KMS-11 (cell line): Measurements from ENCODE around the gene ZFAND3.

Experiments
- H2AFZ ChIP-seq: fragments of 200-600 bp; sonication (generic); 2 replicates; pipeline ENCODE4 v1.6.1; 2016; ENCODE audit warnings: antibody characterized with exemption, mixed run types, low read depth
- H3K27ac ChIP-seq: fragments of 200-600 bp; sonication (generic); 2 replicates; pipeline ENCODE4 v1.6.1; 2016; ENCODE audit warnings: mild to moderate bottlenecking, mixed run types
- H3K27me3 ChIP-seq: fragments of 200-600 bp; sonication (generic); 2 replicates; pipeline ENCODE4 v1.6.1; 2017; ENCODE audit warnings: mild to moderate bottlenecking, low read depth, mixed run types, moderate library complexity; ENCODE audit not compliant: insufficient read depth
- H3K36me3 ChIP-seq: fragments of 200-600 bp; sonication (generic); 2 replicates; pipeline ENCODE4 v1.6.1; 2017; ENCODE audit warnings: mild to moderate bottlenecking, mixed run types; ENCODE audit not compliant: insufficient read depth
- H3K4me1 ChIP-seq: fragments of 200-600 bp; sonication (generic); 2 replicates; pipeline ENCODE4 v1.6.1; 2016; ENCODE audit warnings: mild to moderate bottlenecking, low read depth, mixed run types; ENCODE audit not compliant: poor library complexity, severe bottlenecking
- H3K4me2 ChIP-seq: fragments of 200-600 bp; sonication (generic); 2 replicates; pipeline ENCODE4 v1.7.0; 2016; ENCODE audit warnings: mild to moderate bottlenecking, mixed run types
- H3K4me3 ChIP-seq: fragments of 200-600 bp; sonication (generic); IDR thresholded peaks from 2 replicates; pipeline ENCODE4 v1.6.1; 2017; ENCODE audit warnings: low read depth, low read length, mixed read lengths; ENCODE audit not compliant: insufficient read depth
- H3K79me2 ChIP-seq: fragments of 200-600 bp; sonication (generic); 2 replicates; pipeline ENCODE4 v1.6.1; 2016; ENCODE audit warnings: low read depth, mixed run types; ENCODE audit not compliant: insufficient read depth
- H3K9ac ChIP-seq: fragments of 200-600 bp; sonication (generic); 2 replicates; pipeline ENCODE4 v1.6.1; 2016; ENCODE audit warnings: mild to moderate bottlenecking, mixed run types
- H4K20me1 ChIP-seq: fragments of 200-600 bp; sonication (generic); 2 replicates; pipeline ENCODE4 v1.6.1; 2016; ENCODE audit warnings: mild to moderate bottlenecking, mixed run types; ENCODE audit not compliant: insufficient read depth
- CTCF ChIP-seq: fragments of 200-600 bp; sonication (generic); conservative IDR thresholded peaks from 2 replicates; pipeline ENCODE4 v1.6.1; 2017; ENCODE audit warnings: low read depth, mild to moderate bottlenecking, antibody characterized with exemption, low read length, moderate library complexity, mixed read lengths

ZFAND3 gene

DNA sequence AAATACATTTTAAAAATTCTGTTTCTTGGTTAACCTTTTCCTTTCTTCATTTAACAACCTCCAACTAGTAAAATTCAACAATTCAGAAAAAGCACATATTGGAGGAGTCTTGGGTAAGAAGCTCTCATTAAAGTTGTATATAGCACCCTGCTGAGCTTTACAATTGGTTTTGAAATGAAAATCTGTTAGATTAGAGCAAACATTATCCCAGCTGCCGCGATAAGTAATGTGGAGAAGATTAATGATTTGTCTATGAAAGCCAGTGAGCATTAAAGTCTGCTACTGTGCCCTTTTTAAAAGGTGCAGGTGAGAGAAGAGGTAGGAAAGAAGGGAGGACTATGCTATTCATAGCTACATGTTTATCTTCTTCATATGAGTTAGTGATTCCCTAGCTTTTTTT, 201.5 kb downstream of the ZFAND3 start:
- H3K27me3 ChIP-seq, result no peaks in the 10 kb centered on the region
- no peak for TF ChIP-seq CTCF
- H3K36me3 ChIP-seq, result no peaks in the 10 kb centered on the region
- H4K20me1 ChIP-seq, result no peaks in the 10 kb centered on the region
- no peak overlapping the region for H2AFZ ChIP-seq
- no peak overlapping the region for H3K9ac ChIP-seq
- H3K27ac ChIP-seq, result no peak overlapping the region
- H3K4me3 ChIP-seq, result no peak overlapping the region
- no peaks in the 10 kb centered on the region for H3K4me1 ChIP-seq
- no peak overlapping the region for H3K4me2 ChIP-seq
- no peaks in the 10 kb centered on the region; the same call in 1 of the 2 replicates for H3K79me2 ChIP-seq

- Histone ChIP-seq H4K20me1 (no peaks in the 10 kb centered on the region), H3K36me3 (no peaks in the 10 kb centered on the region), H3K27me3 (no peaks in the 10 kb centered on the region), H3K4me2 (no peak overlapping the region), H3K27ac (no peak overlapping the region), H3K4me3 (no peak overlapping the region), H3K4me1 (no peaks in the 10 kb centered on the region), H2AFZ (no peak overlapping the region), H3K79me2 (no peaks in the 10 kb centered on the region; the same call in 1 of the 2 replicates), H3K9ac (no peak overlapping the region)
- TF ChIP-seq CTCF, result no peak
These were observed 202.0 kb downstream of the ZFAND3 start for GRCh38 chr6:38021571-38021970.

- TF ChIP-seq CTCF, result no peak
- Histone ChIP-seq H3K4me1 (peaks cover 10% of the 10 kb centered on the region), H2AFZ (no peak overlapping the region), H3K4me3 (no peak overlapping the region), H3K27me3 (no peaks in the 10 kb centered on the region), H3K36me3 (no peaks in the 10 kb centered on the region), H4K20me1 (no peaks in the 10 kb centered on the region), H3K4me2 (no peak overlapping the region), H3K9ac (no peak overlapping the region), H3K27ac (no peak overlapping the region), H3K79me2 (no peaks in the 10 kb centered on the region; the same call in 1 of the 2 replicates)
These were observed 203.2 kb downstream of the ZFAND3 start for GRCh38 chr6:38022688-38023087.

DNA sequence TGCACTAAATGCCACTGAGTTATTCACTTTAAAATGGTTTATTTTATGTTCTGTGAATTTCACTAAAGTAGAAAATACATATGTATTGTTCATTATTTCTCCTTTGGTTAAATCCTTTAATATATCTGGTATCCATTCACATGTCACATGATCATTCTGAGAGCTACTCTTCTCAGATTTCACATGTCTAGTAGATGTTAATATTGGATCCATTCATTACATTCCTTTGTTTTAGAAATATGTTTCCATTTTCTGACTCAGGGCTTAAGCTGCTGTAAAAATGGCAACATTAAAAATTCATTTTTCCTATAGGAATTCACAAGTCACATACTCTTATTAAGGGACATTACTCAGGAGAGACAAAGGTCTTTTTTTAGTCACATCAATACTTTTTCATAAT, 205.4 kb downstream of the ZFAND3 start:
- no peak overlapping the region for H3K4me2 ChIP-seq
- peaks cover 6% of the 10 kb centered on the region; the same call in 1 of the 2 replicates for H3K79me2 ChIP-seq
- no peak overlapping the region for H3K9ac ChIP-seq
- H3K36me3 ChIP-seq, result no peaks in the 10 kb centered on the region
- no peak overlapping the region for H2AFZ ChIP-seq
- H3K27me3 ChIP-seq, result no peaks in the 10 kb centered on the region
- H3K4me1 ChIP-seq, result peaks cover 19% of the 10 kb centered on the region
- no peak overlapping the region for H3K27ac ChIP-seq
- H3K4me3 ChIP-seq, result no peak overlapping the region
- no peaks in the 10 kb centered on the region for H4K20me1 ChIP-seq
- no peak for TF ChIP-seq CTCF
